ENCODE results near the gene SYT1.

GRCh38 chr12:78961171-78961570 is 96.6 kb downstream of the SYT1 start:
- TF ChIP-seq CTCF (IDR thresholded peaks at IDR 0.05; ENCODE audit: insufficient read depth, low read length, poor library complexity, severe bottlenecking), result no peak
- no peak for TF ChIP-seq EZH2phosphoT487 (conservative IDR thresholded peaks at IDR 0.05; ENCODE audit: low read length)
